OCI-LY7 (cell line): ENCODE measurements around the gene STPG3. TPM values are rescaled to one million over a fixed set of nuclear protein-coding genes. Genes with fewer than 3 reads are reported as not detected.
A peak's percentile ranks its signal among the peaks of the same experiment; 100 is the strongest.

ENCODE experiments used
- Bru-seq: library from RNA; stranded (reverse); fragments of 400-500 nt; gene quantifications from one replicate; lab custom pipeline; 2021; lab: Mats Ljungman, UMichigan
- BruChase-seq, 2 experiments: library from RNA; stranded (reverse); fragments of 400-500 nt; gene quantifications; one replicate each; lab custom pipeline; 2021; lab: Mats Ljungman, UMichigan
- BruUV-seq: library from RNA; stranded (reverse); fragments of 400-500 nt; replicated peaks from 2 replicates; lab custom pipeline; 2021; lab: Mats Ljungman, UMichigan
- CTCF ChIA-PET: fragments of 300-600 bp; sonication (Branson Sonifier 250); formaldehyde crosslinking; loops from one replicate; lab custom pipeline; 2022; ENCODE audit warnings: antibody characterized with exemption; ENCODE audit not compliant: unreplicated experiment; lab: Charles Lee
- POLR2A ChIA-PET: fragments of 300-600 bp; sonication (Branson Sonifier 250); formaldehyde crosslinking; loops from one replicate; lab custom pipeline; 2022; ENCODE audit warnings: antibody characterized with exemption; lab: Charles Lee
- DNase-seq: peaks from one replicate; pipeline ENCODE4 v3.0.0-alpha.2; 2015; ENCODE audit warnings: low spot score
- H2AFZ ChIP-seq: fragments of 200-600 bp; sonication (generic), shearing (Covaris generic); 2 replicates; pipeline ENCODE4 v1.6.1; 2014; ENCODE audit warnings: mild to moderate bottlenecking, antibody characterized with exemption, low read length, moderate library complexity
- H3K27ac ChIP-seq: fragments of 200-600 bp; sonication (generic); 2 replicates; pipeline ENCODE4 v1.5.1; 2014; ENCODE audit warnings: mixed run types, low read depth, mild to moderate bottlenecking, moderate library complexity, low read length, inconsistent platforms; ENCODE audit not compliant: poor library complexity, severe bottlenecking
- H3K36me3 ChIP-seq: fragments of 200-600 bp; sonication (generic); 2 replicates; pipeline ENCODE4 v1.6.1; 2014; ENCODE audit warnings: mild to moderate bottlenecking, antibody characterized with exemption, low read length, moderate library complexity, mixed read lengths; ENCODE audit not compliant: insufficient read depth
- H3K4me1 ChIP-seq: fragments of 200-600 bp; sonication (generic); 2 replicates; pipeline ENCODE4 v1.5.1; 2014; ENCODE audit warnings: mild to moderate bottlenecking, low read length; ENCODE audit not compliant: insufficient read depth, poor library complexity, severe bottlenecking
- H3K4me2 ChIP-seq: fragments of 200-600 bp; sonication (generic); 2 replicates; pipeline ENCODE4 v1.6.1; 2014; ENCODE audit warnings: mild to moderate bottlenecking, low read length
- H3K4me3 ChIP-seq: fragments of 200-600 bp; sonication (generic); 2 replicates; pipeline ENCODE4 v1.5.1; 2014; ENCODE audit warnings: mild to moderate bottlenecking, low read depth, low read length; ENCODE audit not compliant: poor library complexity, severe bottlenecking
- H3K79me2 ChIP-seq: fragments of 200-600 bp; sonication (generic); 2 replicates; pipeline ENCODE4 v1.6.1; 2016; ENCODE audit warnings: low read depth, mild to moderate bottlenecking, low read length, moderate library complexity, mixed read lengths; ENCODE audit not compliant: insufficient read depth
- H3K9me2 ChIP-seq: fragments of 200-600 bp; sonication (generic); 2 replicates; pipeline ENCODE4 v1.6.1; 2016; ENCODE audit warnings: mild to moderate bottlenecking, low read length, mixed read lengths; ENCODE audit not compliant: insufficient read depth
- H3K9me3 ChIP-seq: fragments of 200-600 bp; sonication (generic); 2 replicates; pipeline ENCODE4 v1.6.1; 2014; ENCODE audit warnings: mild to moderate bottlenecking, mixed run types, low read length, mixed read lengths
- H4K20me1 ChIP-seq: fragments of 200-600 bp; sonication (generic); 2 replicates; pipeline ENCODE4 v1.6.1; 2014; ENCODE audit warnings: mild to moderate bottlenecking, antibody characterized with exemption, low read length, moderate library complexity, mixed read lengths; ENCODE audit not compliant: insufficient read depth
- CTCF ChIP-seq: fragments of 200-600 bp; sonication (generic); conservative IDR thresholded peaks from 2 replicates; pipeline ENCODE4 v1.5.1; 2014; ENCODE audit warnings: mild to moderate bottlenecking, antibody characterized with exemption, low read length, moderate library complexity, mixed read lengths
- EZH2phosphoT487 ChIP-seq: fragments of 200-600 bp; sonication (generic); IDR thresholded peaks from 2 replicates; pipeline ENCODE4 v1.6.1; 2018; ENCODE audit warnings: low read depth, borderline replicate concordance, mild to moderate bottlenecking, mixed run types, antibody characterized with exemption, low read length, moderate library complexity, mixed read lengths
- intact Hi-C: fragments of 100-400 bp; cut with micrococcal nuclease; formaldehyde crosslinking; loops from one replicate; pipeline ENCODE4 v1.10.0; 2022; ENCODE audit not compliant: unreplicated experiment
- long read RNA-seq: library from polyadenylated mRNA; stranded (forward); transcript quantifications from one replicate; pipeline ENCODE4 v2.0.0, GENCODE V29; 2022
- total RNA-seq, 2 experiments: library from RNA; depleted of rRNA in 1 of 2; stranded (reverse); fragments of >200 nt in 1 of 2; shearing (Covaris generic) in 1 of 2; gene quantifications; 2 replicates each; pipeline ENCODE4 v1.2.3, GENCODE V29; 2014 to 2022

STPG3 gene
- total RNA-seq (2014; rRNA removed; shearing (Covaris generic)) (0.73 TPM in 1 of 2 replicates, not detected in the other), total RNA-seq (2022) (1.7 and 2.7 TPM in 2 replicates), Bru-seq, nascent RNA (percentile 26 among the genes with signal in this experiment), BruChase-seq, experiment 1, labeled RNA remaining after a 6-hour chase (percentile 39 among the genes with signal in this experiment), BruChase-seq, experiment 2, labeled RNA remaining after a 2-hour chase (percentile 19 among the genes with signal in this experiment)
- long read RNA-seq, partial matches to known transcripts, result 1 of 1 reads
- long read RNA-seq, other reads (novel, unspliced or antisense), result 0 of 1 reads

GRCh38 chr9:137251194-137251461, at the start of gene STPG3:
Gene STPG3, plus strand, starts transcription at chr9:137251286. Its CDS starts 1 bp downstream, at chr9:137251287.
- DNase-seq, result no peak
- peaks cover 42% of the 10 kb centered on the region for H3K4me1 ChIP-seq
- H2AFZ ChIP-seq, result no peak within 1 kb of the TSS
- peaks cover 9% of the 10 kb centered on the region for H3K79me2 ChIP-seq
- BruUV-seq, result no TSS peak
- no peak within 1 kb of the TSS for H3K27ac ChIP-seq
- no peaks in the 10 kb centered on the region for H3K9me2 ChIP-seq
- no peak for TF ChIP-seq EZH2phosphoT487
- no peak for TF ChIP-seq CTCF
- intact Hi-C loops, result no loop called here
- ChIA-PET CTCF (no interaction called here), POLR2A (no interaction called here)
- peaks cover 4% of the 10 kb centered on the region; the same call in 1 of the 2 replicates for H4K20me1 ChIP-seq
- peaks cover 8% of the 10 kb centered on the region; the same call in 1 of the 2 replicates for H3K36me3 ChIP-seq
- peak within 1 kb of the TSS; percentile 94; the same call in 1 of the 2 replicates for H3K4me2 ChIP-seq
- no peak within 1 kb of the TSS for H3K4me3 ChIP-seq
- H3K9me3 ChIP-seq, result no peaks in the 10 kb centered on the region

DNA sequence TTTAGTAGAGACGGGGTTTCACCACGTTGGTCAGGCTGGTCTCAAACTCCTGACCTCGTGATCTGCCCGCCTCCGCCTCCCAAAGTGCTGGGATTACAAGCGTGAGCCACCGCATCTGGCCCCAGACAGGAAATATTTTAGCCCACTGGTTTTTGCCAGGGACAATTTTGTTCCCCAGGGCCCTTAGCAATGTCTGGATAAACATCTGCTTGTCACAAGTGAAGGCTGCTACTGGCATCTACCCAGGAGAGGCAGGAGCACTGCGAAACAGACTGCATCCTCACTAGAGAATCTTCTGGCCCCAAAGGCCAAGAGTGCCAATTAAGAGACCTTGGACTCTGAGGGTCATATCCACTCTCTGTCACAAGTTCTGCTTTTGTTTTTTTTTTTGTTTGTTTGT, 48.1 kb upstream of the STPG3 start:
- POLR2A ChIA-PET, result interaction anchor here (0.5 to 1.1 kb wide), 3 partner anchors 16 to 663 kb away, joined by 3 to 6 read pairs (median 5); no protein-coding TSS in a partner anchor
- H3K4me2 ChIP-seq, result peak overlapping the region; percentile 97
- H2AFZ ChIP-seq, result no peak overlapping the region
- intact Hi-C loops, result loop anchor here (1.0 kb wide), 1 partner anchor 85 kb away; no protein-coding TSS in a partner anchor
- H3K4me1 ChIP-seq, result peaks cover 44% of the 10 kb centered on the region
- CTCF ChIA-PET, result no interaction called here
- H3K27ac ChIP-seq, result peak overlapping the region; percentile 17
- peaks cover 14% of the 10 kb centered on the region; the same call in 1 of the 2 replicates for H4K20me1 ChIP-seq
- no peaks in the 10 kb centered on the region for H3K9me2 ChIP-seq
- H3K4me3 ChIP-seq, result peak overlapping the region; percentile 76
- H3K36me3 ChIP-seq, result peaks cover 12% of the 10 kb centered on the region; the same call in 1 of the 2 replicates
- no peak for DNase-seq
- TF ChIP-seq CTCF, result no peak
- TF ChIP-seq EZH2phosphoT487, result no peak
- H3K79me2 ChIP-seq, result peaks cover 62% of the 10 kb centered on the region
- no peaks in the 10 kb centered on the region for H3K9me3 ChIP-seq
- no TSS peak for BruUV-seq

DNA sequence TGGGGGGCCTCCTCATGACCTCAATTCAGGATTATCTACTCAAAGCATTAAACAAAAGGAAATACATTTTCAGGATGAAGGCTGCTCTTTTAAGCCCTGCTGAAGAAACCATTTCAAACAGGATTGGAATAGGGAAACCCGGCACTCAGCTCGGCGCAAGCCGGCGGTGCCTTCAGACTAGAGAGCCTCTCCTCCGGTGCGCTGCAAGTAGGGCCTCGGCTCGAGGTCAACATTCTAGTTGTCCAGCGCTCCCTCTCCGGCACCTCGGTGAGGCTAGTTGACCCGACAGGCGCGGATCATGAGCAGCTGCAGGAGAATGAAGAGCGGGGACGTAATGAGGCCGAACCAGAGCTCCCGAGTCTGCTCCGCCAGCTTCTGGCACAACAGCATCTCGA, 46.4 kb upstream of the STPG3 start:
- H3K4me3 ChIP-seq, result peak overlapping the region; percentile 92
- TF ChIP-seq CTCF (no peak), EZH2phosphoT487 (no peak)
- H3K4me1 ChIP-seq, result peaks cover 44% of the 10 kb centered on the region
- no peak overlapping the region for H2AFZ ChIP-seq
- intact Hi-C loops, result no loop called here
- no TSS peak for BruUV-seq
- DNase-seq, result no peak
- no peaks in the 10 kb centered on the region for H3K9me3 ChIP-seq
- H3K79me2 ChIP-seq, result peaks cover 62% of the 10 kb centered on the region
- H3K36me3 ChIP-seq, result peaks cover 23% of the 10 kb centered on the region
- H3K4me2 ChIP-seq, result peak overlapping the region; percentile 97
- CTCF ChIA-PET, result no interaction called here
- peaks cover 14% of the 10 kb centered on the region; the same call in 1 of the 2 replicates for H4K20me1 ChIP-seq
- H3K27ac ChIP-seq, result peak overlapping the region; percentile 57
- POLR2A ChIA-PET, result interaction anchor here (0.9 to 1.5 kb wide), 5 partner anchors 11 to 73 kb away, joined by 3 to 4 read pairs (median 4); partner anchors contain the start of gene RNF208
- H3K9me2 ChIP-seq, result no peaks in the 10 kb centered on the region
